Measurements from ENCODE around the gene IL23A. TPM values are rescaled to one million over a fixed set of nuclear protein-coding genes. Genes with fewer than 3 reads are reported as not detected.
"Not testable (repeated sequence)": the region's sequence is repeated elsewhere in the genome, so short reads cannot be mapped to it uniquely, and the experiment has no call there.

Gene IL23A
- total RNA-seq, 1 experiment from 2014 or later, result 0.36 TPM

- no peak for DNase-seq (ENCODE audit: low spot score)
These were observed 12.6 kb upstream of the IL23A start for GRCh38 chr12:56326126-56326525.

DNA sequence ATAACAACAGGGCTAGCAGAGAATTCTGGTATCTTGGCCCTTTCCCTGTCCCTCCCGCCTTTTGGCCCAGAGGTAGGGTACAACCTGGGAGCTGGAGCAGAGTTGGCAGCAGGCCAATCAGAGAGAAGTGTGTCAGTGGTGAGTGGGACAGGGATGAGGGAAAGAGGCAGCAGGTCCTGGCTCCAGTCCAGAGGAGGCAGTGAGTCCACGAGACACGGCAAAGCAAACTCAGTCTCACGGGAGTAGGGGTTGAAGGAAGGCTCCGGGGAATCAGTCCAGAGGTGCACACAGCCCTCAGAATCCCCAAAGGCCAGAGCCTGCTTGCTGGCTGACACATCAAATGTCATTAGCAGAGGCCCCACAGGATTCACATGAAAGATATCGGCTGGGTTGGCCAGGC lies 12.2 kb upstream of the IL23A start:
- no peak for DNase-seq (ENCODE audit: low spot score)

GRCh38 chr12:56330936-56331490 lies 7.7 kb upstream of the IL23A start:
- no peak for DNase-seq (ENCODE audit: low spot score)

DNA sequence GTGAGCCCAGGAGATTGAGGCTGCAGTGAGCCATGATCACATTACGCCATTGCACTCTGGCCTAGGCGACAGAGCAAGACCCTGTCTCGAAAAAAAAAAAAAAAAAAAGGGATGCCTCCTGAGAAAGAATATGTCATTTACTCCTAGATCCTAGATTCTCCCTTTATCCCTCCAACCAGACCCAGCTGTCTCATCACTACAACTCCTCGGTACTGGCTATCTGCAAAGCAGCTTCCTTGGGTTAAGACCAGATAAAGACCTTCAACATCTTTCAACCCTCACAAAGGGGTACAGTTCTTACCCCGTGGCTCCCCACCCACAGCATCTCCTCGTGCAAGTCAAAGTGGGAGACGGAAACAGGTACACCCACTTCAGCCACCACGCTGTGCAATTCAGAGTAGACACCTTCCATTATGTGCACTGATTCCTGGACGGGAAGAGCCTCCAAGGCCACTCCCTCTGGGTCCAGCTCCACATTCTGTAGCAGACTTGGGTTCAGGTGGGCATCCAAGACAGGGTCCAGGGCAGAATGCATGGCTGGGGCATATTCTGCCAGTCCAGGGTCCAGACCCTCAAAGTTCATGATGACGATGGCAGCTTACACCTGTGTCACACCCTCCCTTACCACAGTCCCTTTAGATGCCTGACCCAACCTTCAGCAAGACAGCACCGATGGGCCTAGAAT lies 6.0 kb upstream of the IL23A start:
- DNase-seq (ENCODE audit: low spot score), result no peak

GRCh38 chr12:56333197-56333678 lies 5.4 kb upstream of the IL23A start:
- no peak for DNase-seq (ENCODE audit: low spot score)

- peak; percentile 98 for DNase-seq (ENCODE audit: low spot score)
These were observed 4.8 kb upstream of the IL23A start, which contains the start of gene PAN2 for GRCh38 chr12:56333679-56334489. Gene PAN2, minus strand, starts transcription at chr12:56334000. Its CDS starts 906 bp downstream, at chr12:56333094.

GRCh38 chr12:56334490-56334793 lies 4.2 kb upstream of the IL23A start:
- no peak for DNase-seq (ENCODE audit: low spot score)

DNA sequence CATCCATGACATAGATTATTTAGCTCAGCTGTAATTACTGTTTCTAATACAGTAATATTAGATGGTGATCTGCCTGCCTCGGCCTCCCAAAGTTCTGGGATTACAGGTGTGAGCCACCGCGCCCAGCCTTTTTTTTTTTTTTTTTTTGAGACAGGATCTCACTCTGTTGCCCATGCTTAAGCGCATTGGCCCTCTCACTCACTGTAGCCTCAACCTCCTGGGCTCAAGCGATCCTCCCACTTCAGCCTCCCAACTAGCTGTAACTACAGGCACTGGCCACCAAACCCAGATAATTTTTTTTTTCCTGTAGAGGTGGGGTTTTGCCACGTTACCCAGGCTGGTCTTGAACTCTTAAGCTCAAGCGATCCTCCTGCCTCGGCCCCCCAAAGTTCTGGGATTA lies 3.2 kb upstream of the IL23A start:
- not testable (repeated sequence) for DNase-seq (ENCODE audit: low spot score)

DNA sequence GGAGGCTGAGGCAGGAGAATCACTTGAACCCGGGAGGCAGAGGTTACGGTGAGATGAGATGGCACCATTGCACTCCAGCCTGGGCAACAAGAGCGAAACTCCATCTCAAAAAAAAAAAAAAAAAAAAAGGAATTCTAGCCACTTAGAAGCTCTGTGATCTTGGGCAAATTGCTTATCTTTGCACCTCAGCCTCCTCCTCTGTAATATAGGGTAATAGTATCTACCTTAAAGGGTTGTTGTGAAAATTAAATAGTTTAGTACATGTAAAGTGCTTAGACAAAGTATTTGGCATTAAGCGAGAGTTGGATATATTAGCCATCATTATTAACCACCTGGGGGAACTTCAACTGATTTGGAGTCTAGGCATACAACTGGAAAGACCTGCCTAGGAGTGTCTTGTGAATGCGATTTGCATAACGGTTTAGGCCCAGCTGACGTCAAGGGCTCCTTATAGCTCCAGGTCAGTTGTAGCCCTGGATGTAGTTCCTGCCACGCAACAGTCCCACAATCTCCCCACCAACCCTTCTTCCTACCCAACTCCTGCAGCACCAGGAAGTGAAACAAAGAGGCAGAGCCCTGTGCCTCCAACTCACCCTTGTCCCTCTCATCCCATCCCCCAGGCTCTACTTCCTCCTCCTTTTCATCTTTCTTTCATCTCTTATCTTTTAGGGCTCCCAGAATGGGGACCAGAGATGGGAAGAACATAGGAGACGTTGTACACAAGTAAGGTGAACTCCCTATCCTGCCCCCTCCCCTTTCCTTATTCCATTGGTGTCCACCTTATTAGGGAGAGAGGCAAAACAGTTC lies 2.1 kb upstream of the IL23A start:
- DNase-seq (ENCODE audit: low spot score), result no peak

DNA sequence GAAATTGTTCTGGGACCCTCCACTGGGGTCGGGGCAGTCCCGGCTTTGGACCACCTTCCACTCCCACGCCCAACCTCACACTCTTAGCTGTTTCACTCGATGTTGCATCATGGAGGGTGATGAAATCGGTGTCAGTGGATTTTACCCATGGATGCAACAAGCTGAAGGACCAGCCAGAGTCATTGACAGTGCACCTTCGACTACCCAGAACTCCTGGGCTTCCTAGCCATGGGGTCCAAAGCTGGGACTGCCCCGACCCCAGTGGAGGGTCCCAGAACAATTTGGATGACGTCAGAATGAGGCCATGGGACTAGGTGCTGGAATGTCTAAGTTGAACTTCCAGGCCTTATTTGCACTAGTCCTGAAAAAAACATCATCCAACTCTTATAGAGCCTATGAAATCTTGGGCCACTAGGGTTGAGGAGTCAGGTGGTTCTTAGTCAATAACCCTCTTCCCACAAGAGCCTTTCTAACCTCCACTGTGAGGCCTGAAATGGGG lies 882 bp upstream of the IL23A start:
- no peak for DNase-seq (ENCODE audit: low spot score)

GRCh38 chr12:56339158-56339422 lies 406 bp downstream of the IL23A start:
- no peak for DNase-seq (ENCODE audit: low spot score)

DNA sequence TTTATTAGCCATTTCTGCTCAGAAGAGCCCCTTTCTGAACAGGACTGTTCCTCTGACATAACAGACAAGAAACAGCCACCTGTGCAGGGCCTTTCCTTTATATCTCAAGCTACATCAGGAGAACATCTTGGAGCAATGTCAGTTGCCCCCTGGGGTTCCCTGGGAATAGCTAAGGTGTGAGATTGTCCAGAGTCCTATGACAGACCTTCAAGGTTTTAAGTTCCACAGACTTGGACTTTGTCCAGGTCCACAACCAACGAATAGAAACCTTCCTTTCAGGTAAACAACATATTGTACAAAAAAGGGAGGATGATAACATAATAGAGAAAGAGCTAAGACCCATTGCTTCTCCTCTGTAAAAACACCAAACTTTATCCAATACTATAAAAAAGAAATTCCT lies 2.9 kb downstream of the IL23A start:
- DNase-seq (ENCODE audit: low spot score), result no peak

GRCh38 chr12:56342290-56342689 lies 3.6 kb downstream of the IL23A start:
- DNase-seq (ENCODE audit: low spot score), result not testable (repeated sequence)

GRCh38 chr12:56346675-56347074 lies 8.0 kb downstream of the IL23A start:
- no peak for DNase-seq (ENCODE audit: low spot score)

DNA sequence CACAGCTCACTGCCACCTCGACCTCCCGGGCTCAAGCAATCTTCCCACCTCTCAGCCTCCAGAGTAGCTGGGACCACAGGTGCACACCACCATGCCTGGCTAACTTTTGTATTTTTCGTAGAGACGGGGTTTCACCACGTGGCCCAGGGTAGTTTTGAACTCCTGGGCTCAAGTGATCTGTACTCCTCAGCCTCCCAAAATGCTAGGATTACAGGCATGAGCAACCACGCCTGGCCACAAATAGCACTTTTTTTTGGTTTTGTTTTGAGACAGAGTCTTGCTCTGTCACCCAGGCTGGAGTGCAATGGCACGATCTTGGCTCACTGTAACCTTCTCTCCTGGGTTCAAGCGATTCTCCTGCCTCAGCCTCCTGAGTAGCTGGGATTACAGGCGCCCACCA lies 8.6 kb downstream of the IL23A start:
- DNase-seq (ENCODE audit: low spot score), result not testable (repeated sequence)

GRCh38 chr12:56348776-56349175 lies 10.1 kb downstream of the IL23A start:
- no peak for DNase-seq (ENCODE audit: low spot score)

DNA sequence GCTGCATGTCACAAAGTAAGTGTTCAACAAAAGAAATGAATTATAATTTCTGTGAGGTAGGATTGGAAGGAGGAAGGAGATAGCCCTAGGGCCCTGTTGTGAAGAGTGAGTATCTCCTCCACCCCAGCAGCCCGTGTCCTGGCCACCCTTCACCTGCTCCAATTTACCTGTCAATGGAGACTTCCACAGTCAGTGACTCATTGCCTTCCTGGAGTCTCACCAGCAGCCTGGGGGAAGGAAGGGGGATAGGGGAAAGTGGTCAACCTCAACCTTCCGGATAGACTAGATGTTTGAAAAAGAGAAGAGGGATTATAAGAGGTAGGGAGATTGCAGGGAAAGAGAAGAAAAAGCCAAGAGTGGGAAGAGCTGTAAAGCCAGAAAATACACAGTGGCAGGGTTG lies 12.0 kb downstream of the IL23A start:
- DNase-seq (ENCODE audit: low spot score), result no peak

- DNase-seq (ENCODE audit: low spot score), result no peak
These were observed 12.6 kb downstream of the IL23A start for GRCh38 chr12:56351325-56351724.

DNA sequence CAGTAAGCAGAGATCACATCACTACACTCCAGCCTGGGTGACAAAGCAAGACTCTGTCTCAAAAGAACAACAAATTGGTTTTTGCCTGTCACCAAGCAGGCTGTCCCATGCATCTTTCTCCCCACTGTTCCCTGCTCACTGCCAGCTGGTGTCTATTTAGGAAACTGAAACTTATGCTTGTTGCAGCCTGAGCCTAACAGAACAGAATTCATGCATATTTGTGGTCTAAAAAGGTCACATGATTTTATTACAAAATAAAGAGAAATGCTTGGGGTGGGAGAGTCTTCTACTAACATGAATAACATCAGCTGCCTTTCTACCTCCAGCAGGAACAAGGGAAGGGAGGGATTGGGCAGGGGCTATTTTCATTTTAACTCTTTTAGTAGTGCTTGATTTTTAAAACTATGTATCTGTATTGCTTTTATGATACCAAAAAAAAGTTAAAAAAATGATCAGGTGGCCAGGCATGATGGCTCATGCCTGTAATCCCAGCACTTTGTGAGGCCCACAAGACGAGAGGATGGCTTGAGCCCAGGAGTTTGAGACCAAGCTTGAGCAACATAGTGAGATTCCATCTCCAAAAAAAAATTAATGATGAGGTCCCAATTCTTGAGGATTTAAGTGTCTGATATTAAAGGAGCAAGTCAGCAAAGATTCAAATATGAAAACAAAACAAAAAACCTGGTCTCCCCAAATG lies 20.3 kb downstream of the IL23A start:
- no peak for DNase-seq (ENCODE audit: low spot score)

GRCh38 chr12:56359851-56360767 lies 21.4 kb downstream of the IL23A start, which contains the start of gene STAT2:
Gene STAT2, minus strand, starts transcription at chr12:56360107. Its CDS starts 3,536 bp downstream, at chr12:56356571.
- DNase-seq (ENCODE audit: low spot score), result peak; percentile 99
